Stimulated activated CD8-positive, alpha-beta memory T cell treated with anti-CD3 and anti-CD28 coated beads, Interleukin-4, amount 100 ng/mL, for 1 hour (primary cell): ENCODE data around the gene MYH4.

Experiments
- DNase-seq, 2 donors: peaks; one replicate each; pipeline ENCODE4 v3.0.0-alpha.2; 2020; ENCODE audit warnings: low read depth in 2 of 2, low spot score in 1 of 2

The MYH4 gene

GRCh38 chr17:10469459-10469858 lies at the start of gene MYH4:
TSS of gene MYH4 (minus strand) at chr17:10469559. CDS start at chr17:10466745, 2,814 bp downstream.
- no peak for DNase-seq

- DNase-seq = no peak
These were observed 49.1 kb upstream of the MYH4 start, which contains the start of gene MYH1 for GRCh38 chr17:10518271-10519037. TSS of gene MYH1 (minus strand) at chr17:10518542. CDS start at chr17:10516642, 1,900 bp downstream.

- no peak for DNase-seq
These were observed 47.3 kb upstream of the MYH4 start for GRCh38 chr17:10516638-10517037.

GRCh38 chr17:10516065-10516464 lies 46.7 kb upstream of the MYH4 start:
- DNase-seq = no peak

- DNase-seq = no peak
These were observed 44.1 kb upstream of the MYH4 start for GRCh38 chr17:10513299-10514067.

GRCh38 chr17:10512856-10513255 lies 43.5 kb upstream of the MYH4 start:
- DNase-seq = no peak

- no peak for DNase-seq
These were observed 30.6 kb upstream of the MYH4 start for GRCh38 chr17:10499950-10500349.

- DNase-seq = no peak
These were observed 22.6 kb upstream of the MYH4 start for GRCh38 chr17:10492004-10492403.

GRCh38 chr17:10482252-10482651 lies 12.9 kb upstream of the MYH4 start:
- no peak for DNase-seq

GRCh38 chr17:10477701-10478100 lies 8.3 kb upstream of the MYH4 start:
- DNase-seq = no peak

- no peak for DNase-seq
These were observed 5.2 kb upstream of the MYH4 start for GRCh38 chr17:10474536-10474935.

GRCh38 chr17:10471858-10472257 lies 2.5 kb upstream of the MYH4 start:
- no peak for DNase-seq

- no peak for DNase-seq
These were observed 6.0 kb downstream of the MYH4 start for GRCh38 chr17:10463402-10463801.

- no peak for DNase-seq
These were observed 9.3 kb downstream of the MYH4 start for GRCh38 chr17:10460062-10460461.

GRCh38 chr17:10458701-10459100 lies 10.7 kb downstream of the MYH4 start:
- DNase-seq = no peak

- no peak for DNase-seq
These were observed 11.4 kb downstream of the MYH4 start for GRCh38 chr17:10457952-10458351.

GRCh38 chr17:10447026-10447931 lies 22.1 kb downstream of the MYH4 start:
- DNase-seq = no peak

GRCh38 chr17:10439816-10440215 lies 29.5 kb downstream of the MYH4 start:
- DNase-seq = no peak

GRCh38 chr17:10435096-10435495 lies 34.3 kb downstream of the MYH4 start:
- no peak for DNase-seq

GRCh38 chr17:10429421-10430045 lies 39.8 kb downstream of the MYH4 start:
- no peak for DNase-seq

GRCh38 chr17:10428781-10429180 lies 40.6 kb downstream of the MYH4 start:
- DNase-seq = no peak
